22Rv1 (cell line): ENCODE data around the gene C1QTNF1.

Source experiments
- H3K27ac ChIP-seq: fragments of 450-650 bp; 2 replicates; pipeline ENCODE4 v1.5.1; 2017
- CTCF ChIP-seq: fragments of 450-650 bp; IDR thresholded peaks from 2 replicates; pipeline ENCODE4 v1.5.1; 2017; ENCODE audit warnings: mild to moderate bottlenecking
- ZFX ChIP-seq: fragments of 450-650 bp; IDR thresholded peaks from 2 replicates; pipeline ENCODE4 v1.6.1; 2017; ENCODE audit warnings: antibody characterized with exemption, borderline replicate concordance

The C1QTNF1 gene

GRCh38 chr17:79050551-79050950, 26.6 kb downstream of the C1QTNF1 start:
- TF ChIP-seq CTCF = no peak
- no peak overlapping the region for H3K27ac ChIP-seq

GRCh38 chr17:79051306-79051705, 27.3 kb downstream of the C1QTNF1 start:
- no peak for TF ChIP-seq CTCF
- no peak for TF ChIP-seq ZFX
- H3K27ac ChIP-seq = no peak overlapping the region

- no peak overlapping the region for H3K27ac ChIP-seq
- no peak for TF ChIP-seq CTCF
- no peak for TF ChIP-seq ZFX
Observed at GRCh38 chr17:79052131-79052530, 28.2 kb downstream of the C1QTNF1 start.

- H3K27ac ChIP-seq = no peak overlapping the region
Observed at GRCh38 chr17:79053251-79053925, 29.4 kb downstream of the C1QTNF1 start.

GRCh38 chr17:79054200-79054960, 30.4 kb downstream of the C1QTNF1 start:
- TF ChIP-seq CTCF (no peak), ZFX (no peak)

More at GRCh38 chr17:79053251-79053925, 29.4 kb downstream of the C1QTNF1 start:
- no peak for TF ChIP-seq CTCF
- TF ChIP-seq ZFX = no peak

GRCh38 chr17:79055197-79055596, 31.2 kb downstream of the C1QTNF1 start:
- TF ChIP-seq ZFX (no peak), CTCF (no peak)
- H3K27ac ChIP-seq = no peak overlapping the region

More at GRCh38 chr17:79054200-79054960, 30.4 kb downstream of the C1QTNF1 start:
- H3K27ac ChIP-seq = no peak overlapping the region

- TF ChIP-seq ZFX = no peak
- TF ChIP-seq CTCF = no peak
- H3K27ac ChIP-seq = no peak overlapping the region
Observed at GRCh38 chr17:79057737-79058385, 33.9 kb downstream of the C1QTNF1 start.
